GM21576 (cell line): ENCODE data around the gene ST7L.

ENCODE experiments used
- ATAC-seq: cut with Tn5 transposase; IDR thresholded peaks from one replicate; pipeline ENCODE4 v1.9.1; 2021; ENCODE audit warnings: mild to moderate bottlenecking, moderate library complexity; ENCODE audit not compliant: unreplicated experiment

The ST7L gene

GRCh38 chr1:112554411-112554810 is 64.5 kb downstream of the ST7L start:
- no peak for ATAC-seq

GRCh38 chr1:112549590-112549989 is 69.4 kb downstream of the ST7L start:
- no peak for ATAC-seq

- no peak for ATAC-seq
These were observed 70.4 kb downstream of the ST7L start for GRCh38 chr1:112548547-112548946.

- no peak for ATAC-seq
These were observed 72.9 kb downstream of the ST7L start for GRCh38 chr1:112546076-112546475.

GRCh38 chr1:112544751-112545150 is 74.2 kb downstream of the ST7L start:
- ATAC-seq, result no peak

- ATAC-seq, result no peak
These were observed 74.8 kb downstream of the ST7L start for GRCh38 chr1:112544011-112544688.

GRCh38 chr1:112542206-112542973 is 76.6 kb downstream of the ST7L start:
- no peak for ATAC-seq

- no peak for ATAC-seq
These were observed 77.6 kb downstream of the ST7L start for GRCh38 chr1:112541299-112541698.

- no peak for ATAC-seq
These were observed 78.6 kb downstream of the ST7L start for GRCh38 chr1:112540226-112540794.

GRCh38 chr1:112538883-112539282 is 80.1 kb downstream of the ST7L start:
- no peak for ATAC-seq

GRCh38 chr1:112537456-112537855 is 81.5 kb downstream of the ST7L start:
- ATAC-seq, result no peak

GRCh38 chr1:112536561-112536960 is 82.4 kb downstream of the ST7L start:
- ATAC-seq, result no peak

- ATAC-seq, result no peak
These were observed 85.9 kb downstream of the ST7L start for GRCh38 chr1:112533029-112533428.

- ATAC-seq, result no peak
These were observed 86.9 kb downstream of the ST7L start for GRCh38 chr1:112532064-112532463.

GRCh38 chr1:112530832-112531231 is 88.1 kb downstream of the ST7L start:
- ATAC-seq, result no peak

- ATAC-seq, result no peak
These were observed 89.6 kb downstream of the ST7L start for GRCh38 chr1:112529301-112529700.

GRCh38 chr1:112528076-112528475 is 90.9 kb downstream of the ST7L start:
- ATAC-seq, result no peak

GRCh38 chr1:112527266-112528010 is 91.5 kb downstream of the ST7L start:
- no peak for ATAC-seq

GRCh38 chr1:112524986-112525385 is 94.0 kb downstream of the ST7L start:
- ATAC-seq, result no peak

- ATAC-seq, result no peak
These were observed 94.7 kb downstream of the ST7L start for GRCh38 chr1:112524251-112524650.

GRCh38 chr1:112522621-112523020 is 96.3 kb downstream of the ST7L start:
- no peak for ATAC-seq
